ENCODE data around the gene NGDN.

NGDN gene

DNA sequence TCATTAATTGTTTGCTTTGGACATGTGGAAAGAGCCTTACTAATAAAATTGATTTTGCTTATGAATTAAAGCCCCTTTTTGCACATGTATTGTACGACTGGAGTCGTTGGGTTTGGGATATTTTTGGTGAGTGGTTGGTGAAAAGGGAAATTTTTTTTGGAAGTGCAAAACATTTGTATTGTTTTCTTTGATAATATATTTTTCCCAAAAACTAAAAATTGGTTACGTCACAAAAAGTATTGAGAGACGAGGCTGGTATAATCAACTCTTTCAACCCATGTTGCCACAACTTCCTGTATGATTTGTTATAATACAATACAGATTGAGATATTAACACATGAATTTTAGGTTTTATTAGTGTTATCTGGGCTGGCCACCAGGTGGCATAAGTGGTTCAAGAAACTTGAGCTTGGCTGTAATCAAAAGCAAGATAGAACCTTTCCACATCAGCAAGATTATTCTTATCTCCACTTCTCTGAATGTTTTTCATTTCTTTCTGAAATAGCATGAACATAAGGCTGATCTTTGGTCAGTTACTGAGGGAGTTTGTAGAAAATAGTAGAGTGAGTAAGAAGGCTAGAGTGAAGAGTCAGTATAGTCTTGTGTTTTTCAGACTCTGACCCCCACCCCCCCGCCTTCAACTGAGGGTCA lies 8.7 kb downstream of the NGDN start:
- Histone ChIP-seq H3K36me3 (ENCODE audit: control insufficient read depth, insufficient read depth, low read length) (peaks cover 72% of the 10 kb centered on the region), H3K4me1 (ENCODE audit: control insufficient read depth, insufficient read depth, low read length, poor library complexity, severe bottlenecking) (peaks cover 7% of the 10 kb centered on the region), H3K4me3 (ENCODE audit: extremely low read depth, insufficient read depth, low read length, poor library complexity, severe bottlenecking) (no peak overlapping the region), H3K27ac (ENCODE audit: low read depth, low read length, severe bottlenecking) (no peak overlapping the region), H3K9me3 (ENCODE audit: control insufficient read depth, low read length) (no peaks in the 10 kb centered on the region)
- WGBS, 2 experiments (ENCODE audit: insufficient coverage in 2 of 2) = no CpG with 5 or more reads among the region's 5 CpGs

GRCh38 chr14:23481362-23481970 lies 12.0 kb downstream of the NGDN start:
- WGBS, 2 experiments (ENCODE audit: insufficient coverage in 2 of 2) = 50 to 64% methylated on average over 3 of the region's 3 CpGs
- Histone ChIP-seq H3K36me3 (ENCODE audit: control insufficient read depth, insufficient read depth, low read length) (peaks cover 43% of the 10 kb centered on the region), H3K27ac (ENCODE audit: low read depth, low read length, severe bottlenecking) (no peak overlapping the region), H3K4me3 (ENCODE audit: extremely low read depth, insufficient read depth, low read length, poor library complexity, severe bottlenecking) (no peak overlapping the region), H3K4me1 (ENCODE audit: control insufficient read depth, insufficient read depth, low read length, poor library complexity, severe bottlenecking) (peaks cover 7% of the 10 kb centered on the region), H3K9me3 (ENCODE audit: control insufficient read depth, low read length) (no peaks in the 10 kb centered on the region)

DNA sequence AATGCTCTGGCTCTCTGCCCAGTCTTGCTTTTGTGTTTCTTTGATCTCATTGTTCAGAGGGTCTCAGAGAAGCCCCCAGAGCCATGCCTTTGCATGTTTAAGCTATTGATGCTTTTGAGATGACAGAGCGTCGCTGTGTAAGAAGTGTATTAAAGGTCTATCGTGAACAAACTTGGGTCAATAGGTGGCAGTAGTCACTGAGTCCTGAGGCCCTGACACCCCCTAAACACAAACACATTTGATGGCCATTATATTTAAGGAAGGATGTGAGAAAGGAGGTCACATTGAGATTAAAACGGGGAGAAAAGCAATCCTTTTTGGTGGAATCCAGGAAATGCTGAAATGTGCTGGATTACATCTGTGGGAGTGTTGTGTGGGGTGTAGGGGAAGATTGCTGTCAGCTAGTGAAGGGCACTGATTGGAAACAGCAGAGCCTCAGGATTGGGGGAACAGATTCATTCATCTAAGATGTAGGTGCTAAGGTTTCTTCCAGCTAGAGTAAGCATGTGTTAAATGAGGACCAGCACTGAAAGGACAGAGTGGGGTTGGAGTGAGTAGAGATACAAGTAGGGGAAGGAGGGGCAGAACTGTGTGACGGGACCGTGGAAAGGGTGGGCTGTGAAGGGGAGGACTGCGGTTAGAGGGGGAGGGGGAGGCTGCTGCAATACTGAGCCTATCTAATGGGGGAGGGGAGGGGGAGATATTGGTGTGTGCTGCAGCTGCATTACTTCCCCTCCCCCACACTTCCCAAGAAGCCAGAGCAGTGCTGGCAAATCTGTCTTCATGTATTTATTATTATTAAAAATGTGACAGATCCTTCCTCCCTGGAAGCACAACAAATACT lies 12.7 kb downstream of the NGDN start:
- 14 to 34% methylated on average over 1 to 3 of the region's 7 CpGs for WGBS, 2 experiments (ENCODE audit: insufficient coverage in 2 of 2)
- Histone ChIP-seq H3K4me1 (ENCODE audit: control insufficient read depth, insufficient read depth, low read length, poor library complexity, severe bottlenecking) (peaks cover 7% of the 10 kb centered on the region), H3K4me3 (ENCODE audit: extremely low read depth, insufficient read depth, low read length, poor library complexity, severe bottlenecking) (no peak overlapping the region), H3K9me3 (ENCODE audit: control insufficient read depth, low read length) (no peaks in the 10 kb centered on the region), H3K36me3 (ENCODE audit: control insufficient read depth, insufficient read depth, low read length) (peaks cover 35% of the 10 kb centered on the region), H3K27ac (ENCODE audit: low read depth, low read length, severe bottlenecking) (no peak overlapping the region)

DNA sequence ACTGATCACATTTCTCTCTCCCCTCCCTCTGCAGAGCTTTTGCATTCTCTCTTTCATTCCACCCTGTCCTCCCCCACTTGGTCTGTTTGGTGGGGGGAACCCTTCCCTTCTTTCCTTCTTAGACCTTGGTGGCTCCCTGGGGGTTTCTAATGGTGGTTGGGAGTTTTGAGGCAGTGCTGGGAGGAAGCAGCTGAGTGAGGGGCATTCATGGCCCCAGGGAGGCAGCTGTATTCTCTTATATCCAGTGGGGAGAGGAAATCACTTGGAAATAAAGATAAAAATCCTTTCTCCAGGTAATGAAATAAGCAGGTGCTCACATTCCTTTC lies 13.3 kb downstream of the NGDN start:
- peak overlapping the region; percentile 36 for H3K27ac ChIP-seq (ENCODE audit: low read depth, low read length, severe bottlenecking)
- H3K4me3 ChIP-seq (ENCODE audit: extremely low read depth, insufficient read depth, low read length, poor library complexity, severe bottlenecking) = no peak overlapping the region
- peaks cover 30% of the 10 kb centered on the region for H3K36me3 ChIP-seq (ENCODE audit: control insufficient read depth, insufficient read depth, low read length)
- peaks cover 7% of the 10 kb centered on the region for H3K4me1 ChIP-seq (ENCODE audit: control insufficient read depth, insufficient read depth, low read length, poor library complexity, severe bottlenecking)
- no peaks in the 10 kb centered on the region for H3K9me3 ChIP-seq (ENCODE audit: control insufficient read depth, low read length)

- no peaks in the 10 kb centered on the region for H3K9me3 ChIP-seq (ENCODE audit: control insufficient read depth, low read length)
- WGBS, 2 experiments (ENCODE audit: insufficient coverage in 2 of 2) = 24 to 25% methylated on average over 8 of the region's 9 CpGs
- peaks cover 7% of the 10 kb centered on the region for H3K4me1 ChIP-seq (ENCODE audit: control insufficient read depth, insufficient read depth, low read length, poor library complexity, severe bottlenecking)
- H3K4me3 ChIP-seq (ENCODE audit: extremely low read depth, insufficient read depth, low read length, poor library complexity, severe bottlenecking) = no peak overlapping the region
- peak overlapping the region; percentile 36 for H3K27ac ChIP-seq (ENCODE audit: low read depth, low read length, severe bottlenecking)
- peaks cover 26% of the 10 kb centered on the region for H3K36me3 ChIP-seq (ENCODE audit: control insufficient read depth, insufficient read depth, low read length)
Measured at GRCh38 chr14:23483236-23483854, 13.8 kb downstream of the NGDN start.

- no peaks in the 10 kb centered on the region for H3K9me3 ChIP-seq (ENCODE audit: control insufficient read depth, low read length)
- H3K4me1 ChIP-seq (ENCODE audit: control insufficient read depth, insufficient read depth, low read length, poor library complexity, severe bottlenecking) = peaks cover 7% of the 10 kb centered on the region
- H3K27ac ChIP-seq (ENCODE audit: low read depth, low read length, severe bottlenecking) = no peak overlapping the region
- 48 to 73% methylated on average over 2 to 3 of the region's 4 CpGs for WGBS, 2 experiments (ENCODE audit: insufficient coverage in 2 of 2)
- peaks cover 13% of the 10 kb centered on the region for H3K36me3 ChIP-seq (ENCODE audit: control insufficient read depth, insufficient read depth, low read length)
- no peak overlapping the region for H3K4me3 ChIP-seq (ENCODE audit: extremely low read depth, insufficient read depth, low read length, poor library complexity, severe bottlenecking)
Measured at GRCh38 chr14:23485326-23485725, 15.8 kb downstream of the NGDN start.

- peaks cover 7% of the 10 kb centered on the region for H3K4me1 ChIP-seq (ENCODE audit: control insufficient read depth, insufficient read depth, low read length, poor library complexity, severe bottlenecking)
- H3K27ac ChIP-seq (ENCODE audit: low read depth, low read length, severe bottlenecking) = peak overlapping the region; percentile 43
- no peaks in the 10 kb centered on the region for H3K9me3 ChIP-seq (ENCODE audit: control insufficient read depth, low read length)
- peaks cover 9% of the 10 kb centered on the region for H3K36me3 ChIP-seq (ENCODE audit: control insufficient read depth, insufficient read depth, low read length)
- H3K4me3 ChIP-seq (ENCODE audit: extremely low read depth, insufficient read depth, low read length, poor library complexity, severe bottlenecking) = no peak overlapping the region
- WGBS, 2 experiments (ENCODE audit: insufficient coverage in 2 of 2) = 65 to 88% methylated on average over 2 of the region's 2 CpGs
Measured at GRCh38 chr14:23486036-23486435, 16.5 kb downstream of the NGDN start.

GRCh38 chr14:23487216-23487615 lies 17.7 kb downstream of the NGDN start:
- 58 to 100% methylated on average over 1 to 2 of the region's 7 CpGs for WGBS, 2 experiments (ENCODE audit: insufficient coverage in 2 of 2)
- no peaks in the 10 kb centered on the region for H3K9me3 ChIP-seq (ENCODE audit: control insufficient read depth, low read length)
- H3K27ac ChIP-seq (ENCODE audit: low read depth, low read length, severe bottlenecking) = no peak overlapping the region
- peaks cover 7% of the 10 kb centered on the region for H3K4me1 ChIP-seq (ENCODE audit: control insufficient read depth, insufficient read depth, low read length, poor library complexity, severe bottlenecking)
- H3K4me3 ChIP-seq (ENCODE audit: extremely low read depth, insufficient read depth, low read length, poor library complexity, severe bottlenecking) = no peak overlapping the region
- peaks cover 9% of the 10 kb centered on the region for H3K36me3 ChIP-seq (ENCODE audit: control insufficient read depth, insufficient read depth, low read length)

- Histone ChIP-seq H3K9me3 (ENCODE audit: control insufficient read depth, low read length) (no peaks in the 10 kb centered on the region), H3K27ac (ENCODE audit: low read depth, low read length, severe bottlenecking) (no peak overlapping the region), H3K4me3 (ENCODE audit: extremely low read depth, insufficient read depth, low read length, poor library complexity, severe bottlenecking) (no peak overlapping the region), H3K4me1 (ENCODE audit: control insufficient read depth, insufficient read depth, low read length, poor library complexity, severe bottlenecking) (peaks cover 20% of the 10 kb centered on the region), H3K36me3 (ENCODE audit: control insufficient read depth, insufficient read depth, low read length) (peaks cover 5% of the 10 kb centered on the region)
Measured at GRCh38 chr14:23492618-23493272, 23.2 kb downstream of the NGDN start.

GRCh38 chr14:23494223-23494622 lies 24.7 kb downstream of the NGDN start:
- H3K4me3 ChIP-seq (ENCODE audit: extremely low read depth, insufficient read depth, low read length, poor library complexity, severe bottlenecking) = no peak overlapping the region
- peaks cover 5% of the 10 kb centered on the region for H3K36me3 ChIP-seq (ENCODE audit: control insufficient read depth, insufficient read depth, low read length)
- WGBS, 2 experiments (ENCODE audit: insufficient coverage in 2 of 2) = 40% methylated on average over 1 of the region's 2 CpGs; no CpG with 5 or more reads in 1 of the 2 experiments
- H3K4me1 ChIP-seq (ENCODE audit: control insufficient read depth, insufficient read depth, low read length, poor library complexity, severe bottlenecking) = peaks cover 20% of the 10 kb centered on the region
- peak overlapping the region; percentile 78 for H3K27ac ChIP-seq (ENCODE audit: low read depth, low read length, severe bottlenecking)
- no peaks in the 10 kb centered on the region for H3K9me3 ChIP-seq (ENCODE audit: control insufficient read depth, low read length)
